Measurements from ENCODE around the gene OR5D18. TPM values are rescaled to one million over a fixed set of nuclear protein-coding genes. Genes with fewer than 3 reads are reported as not detected.

The OR5D18 gene
- total RNA-seq, 8 experiments from 2014 or later: 0.28 TPM; not detected in 7

Other genes with a start within 250 kb of the OR5D18 start
- gene OR4C16, start 247.5 kb upstream of the OR5D18 start, total RNA-seq: under 1 TPM in 1 of 8 experiments, not detected in 7; 0.33 TPM
- gene OR4C11, start 212.0 kb upstream of the OR5D18 start, total RNA-seq: under 1 TPM in 3 of 8 experiments, not detected in 5; 0.10 to 0.28 (median 0.17) TPM
- gene OR4P4, start 184.5 kb upstream of the OR5D18 start, total RNA-seq: under 1 TPM in 1 of 8 experiments, not detected in 7; 0.24 TPM
- gene OR4S2, start 171.3 kb upstream of the OR5D18 start, total RNA-seq: not detected
- gene OR4C6, start 157.4 kb upstream of the OR5D18 start, total RNA-seq: under 1 TPM in 1 of 8 experiments, not detected in 7; 0.47 TPM
- gene OR5D13, start 46.2 kb upstream of the OR5D18 start, total RNA-seq: under 1 TPM in 1 of 8 experiments, not detected in 7; 0.33 TPM
- under 1 TPM in 2 of 8 experiments, not detected in 6; 0.33 to 0.36 TPM for gene OR5D14, start 24.1 kb upstream of the OR5D18 start, total RNA-seq
- under 1 TPM in 1 of 8 experiments, not detected in 7; 0.76 TPM for gene OR5L1, start 8.3 kb upstream of the OR5D18 start, total RNA-seq
- gene OR5L2, start 7.6 kb downstream of the OR5D18 start, total RNA-seq: under 1 TPM in 2 of 8 experiments, not detected in 6; 0.21 to 0.95 TPM
- gene OR5D16, start 19.1 kb downstream of the OR5D18 start, total RNA-seq: under 1 TPM in 1 of 8 experiments, not detected in 7; 0.38 TPM
- not detected for gene TRIM51, start 63.7 kb downstream of the OR5D18 start, total RNA-seq
- under 1 TPM in 1 of 8 experiments, not detected in 7; 0.52 TPM for gene OR5W2, start 95.0 kb downstream of the OR5D18 start, total RNA-seq
- gene OR5I1, start 116.8 kb downstream of the OR5D18 start, total RNA-seq: under 1 TPM in 2 of 8 experiments, not detected in 6; 0.21 to 0.76 TPM
- gene OR10AG1, start 150.3 kb downstream of the OR5D18 start, total RNA-seq: under 1 TPM in 3 of 8 experiments, not detected in 5; 0.05 to 0.33 (median 0.13) TPM
- under 1 TPM in 2 of 8 experiments, not detected in 6; 0.36 to 0.95 TPM for gene OR5F1, start 175.0 kb downstream of the OR5D18 start, total RNA-seq
- under 1 TPM in 5 of 8 experiments, not detected in 3; 0.04 to 0.28 (median 0.05) TPM for gene OR5AS1, start 208.0 kb downstream of the OR5D18 start, total RNA-seq